ENCODE data around the gene AGPAT1.

The AGPAT1 gene

DNA sequence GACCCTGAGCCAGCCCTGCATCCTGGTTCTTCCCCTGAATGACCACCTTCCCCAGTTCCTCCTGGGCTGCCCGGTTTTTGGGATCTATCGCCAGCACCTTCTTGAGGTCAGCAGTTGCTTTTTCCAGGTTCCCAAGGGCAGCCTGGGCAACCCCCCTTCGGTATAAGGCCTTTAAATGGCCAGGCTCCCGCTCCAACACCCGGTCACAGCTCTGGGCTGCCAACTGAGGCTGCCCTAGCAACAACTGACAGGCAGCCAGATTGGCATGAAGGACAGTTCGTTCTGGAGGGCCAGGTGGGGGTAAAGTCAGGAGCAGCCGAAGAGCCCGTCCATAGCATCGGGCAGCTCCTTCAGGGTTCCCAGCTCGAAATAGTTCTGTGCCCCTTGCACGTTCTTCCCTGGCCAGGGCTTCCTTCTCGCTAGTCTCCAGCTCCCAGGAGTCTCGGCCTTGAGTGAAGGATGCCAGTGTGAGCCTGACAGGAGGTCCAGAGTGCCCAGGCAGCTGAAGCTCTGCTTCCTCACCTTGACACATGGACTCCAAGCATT lies 47.1 kb downstream of the AGPAT1 start:
- FAIRE-seq (no peak), DNase-seq (ENCODE audit: extremely low spot score, insufficient read length, low read depth) (no peak)

DNA sequence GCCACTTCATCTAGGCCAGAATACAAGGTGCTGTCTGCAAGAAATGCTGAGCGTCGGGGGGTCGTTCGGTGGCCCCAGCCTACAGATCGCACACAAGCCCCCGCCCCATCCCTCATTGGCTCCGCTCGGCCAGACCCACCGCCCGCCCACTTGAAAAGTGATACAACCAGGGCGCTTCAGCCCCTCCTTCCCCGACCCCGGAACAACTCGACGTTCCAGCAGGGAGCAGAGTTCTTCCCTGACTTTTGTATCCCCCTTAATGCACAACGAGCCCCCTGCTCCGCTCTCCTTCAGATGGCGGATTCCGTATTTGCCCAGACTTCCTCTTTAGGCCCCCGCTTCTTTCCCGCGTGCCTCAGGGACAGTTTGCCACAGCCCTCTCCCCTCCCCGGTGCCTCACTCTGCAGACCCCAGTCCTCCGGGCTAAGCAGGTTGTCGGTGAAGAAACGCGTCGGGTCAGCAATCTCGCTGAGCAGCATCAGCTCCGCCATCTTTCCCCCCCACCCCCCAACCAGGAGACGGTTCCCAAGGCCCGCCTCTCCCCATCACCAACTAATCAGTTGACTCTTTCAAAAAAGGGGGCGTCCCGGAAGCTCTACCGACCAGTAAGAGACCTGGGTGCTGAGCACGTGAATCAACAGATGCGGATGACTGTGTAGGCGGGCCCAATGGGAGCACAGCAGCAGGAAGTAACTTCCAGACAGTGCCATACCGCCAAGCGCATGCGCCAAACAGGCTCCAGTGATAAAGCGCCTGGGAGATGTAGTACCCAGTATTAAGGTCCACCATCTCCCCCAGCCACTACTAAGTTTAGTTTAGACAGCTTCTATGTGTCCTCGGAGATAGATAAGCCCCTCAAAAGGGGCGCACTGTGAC lies 47.9 kb downstream of the AGPAT1 start, which contains the start of gene ATF6B:
Gene ATF6B (minus strand): TSS at position 530 of the 876 bp plus-strand sequence. CDS start 39 bp downstream, at position 491.
- FAIRE-seq (peak; percentile 95), DNase-seq (ENCODE audit: extremely low spot score, insufficient read length, low read depth) (peak; percentile 96)

- no peak for DNase-seq (ENCODE audit: extremely low spot score, insufficient read length, low read depth)
- FAIRE-seq = no peak
Observed at GRCh38 chr6:32127409-32127716, 48.5 kb downstream of the AGPAT1 start.

DNA sequence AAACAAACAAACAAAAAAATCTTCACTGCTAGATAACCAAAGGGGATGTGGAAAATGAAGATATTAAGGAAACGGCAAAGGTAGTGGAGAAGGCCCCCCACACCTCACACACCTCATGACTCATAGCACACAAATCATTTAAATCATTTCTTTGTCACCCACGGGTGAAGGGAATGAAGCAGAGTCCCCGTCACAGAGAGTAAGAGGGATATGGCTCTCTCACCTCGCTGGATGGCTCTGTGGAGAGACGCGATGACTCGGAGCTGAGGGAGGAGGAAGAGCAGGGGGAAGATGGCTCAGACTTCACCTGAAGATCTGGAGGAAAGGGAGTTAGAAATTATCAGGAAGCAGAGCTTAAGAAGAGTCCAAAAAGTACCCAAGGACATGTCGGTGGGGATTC lies 49.0 kb downstream of the AGPAT1 start:
- FAIRE-seq (no peak), DNase-seq (ENCODE audit: extremely low spot score, insufficient read length, low read depth) (no peak)

GRCh38 chr6:32123681-32124080 lies 52.2 kb downstream of the AGPAT1 start:
- FAIRE-seq (no peak), DNase-seq (ENCODE audit: extremely low spot score, insufficient read length, low read depth) (no peak)

- FAIRE-seq (no peak), DNase-seq (ENCODE audit: extremely low spot score, insufficient read length, low read depth) (no peak)
Observed at GRCh38 chr6:32120573-32121059, 55.3 kb downstream of the AGPAT1 start.

- FAIRE-seq (peak; percentile 68), DNase-seq (ENCODE audit: extremely low spot score, insufficient read length, low read depth) (peak; percentile 69)
Observed at GRCh38 chr6:32118782-32119628, 56.9 kb downstream of the AGPAT1 start.

Data from GM18507 (cell line).